Caco-2 (cell line): ENCODE data around the gene TMEM40. TPM values are rescaled to one million over a fixed set of nuclear protein-coding genes. Genes with fewer than 3 reads are reported as not detected.
"Not testable (repeated sequence)": the region's sequence is repeated elsewhere in the genome, so short reads cannot be mapped to it uniquely, and the experiment has no call there.

Experiments
- BruUV-seq: library from RNA; stranded (reverse); fragments of 400-500 nt; replicated peaks from 2 replicates; lab custom pipeline; 2021; lab: Mats Ljungman, UMichigan
- CTCF ChIA-PET: fragments of 300-600 bp; sonication (Branson Sonifier 250); formaldehyde crosslinking; loops from one replicate; lab custom pipeline; 2022; ENCODE audit warnings: antibody characterized with exemption; lab: Charles Lee
- POLR2A ChIA-PET: fragments of 300-600 bp; sonication (Branson Sonifier 250); formaldehyde crosslinking; loops from one replicate; lab custom pipeline; 2022; ENCODE audit warnings: antibody characterized with exemption; lab: Charles Lee
- DNase-seq, 2 experiments: peaks; one replicate each; pipeline versions ENCODE4 v3.0.0 to v3.0.0-alpha.2; 2020 to 2022
- H3K27me3 ChIP-seq: replicated peaks from 2 replicates; pipeline ENCODE4 v1.6.0; 2011; ENCODE audit warnings: low read length; ENCODE audit not compliant: control insufficient read depth, insufficient read depth
- H3K36me3 ChIP-seq: 2 replicates; pipeline ENCODE4 v1.5.1; 2011; ENCODE audit warnings: low read length; ENCODE audit not compliant: control insufficient read depth, insufficient read depth
- H3K4me1 ChIP-seq: fragments of 250-450 bp; sonication (Bioruptor Pico); 2 replicates; pipeline ENCODE4 v1.5.1; 2020; ENCODE audit warnings: mild to moderate bottlenecking
- H3K4me3 ChIP-seq: 2 replicates; pipeline ENCODE4 v1.5.1; 2011; ENCODE audit warnings: low read depth, mild to moderate bottlenecking, control low read depth, low read length
- H3K9me3 ChIP-seq: fragments of 250-450 bp; sonication (Bioruptor Pico); 2 replicates; pipeline ENCODE4 v1.5.1; 2020; ENCODE audit warnings: mild to moderate bottlenecking, moderate library complexity
- H3K27ac Mint-ChIP-seq: one replicate; pipeline ENCODE4 v1.8.0; 2022; ENCODE audit warnings: mixed read lengths; ENCODE audit not compliant: unreplicated experiment
- H3K27me3 Mint-ChIP-seq: one replicate; pipeline ENCODE4 v1.8.0; 2022; ENCODE audit warnings: mixed read lengths; ENCODE audit not compliant: insufficient read depth, unreplicated experiment
- H3K36me3 Mint-ChIP-seq: one replicate; pipeline ENCODE4 v1.8.0; 2022; ENCODE audit warnings: mild to moderate bottlenecking, mixed read lengths; ENCODE audit not compliant: insufficient read depth, unreplicated experiment
- H3K4me1 Mint-ChIP-seq: one replicate; pipeline ENCODE4 v1.8.0; 2022; ENCODE audit warnings: low read depth, mixed read lengths; ENCODE audit not compliant: unreplicated experiment
- H3K4me3 Mint-ChIP-seq: one replicate; pipeline ENCODE4 v1.8.0; 2022; ENCODE audit warnings: mild to moderate bottlenecking, moderate library complexity, mixed read lengths; ENCODE audit not compliant: unreplicated experiment
- H3K9me3 Mint-ChIP-seq: one replicate; pipeline ENCODE4 v1.8.0; 2022; ENCODE audit warnings: mixed read lengths; ENCODE audit not compliant: unreplicated experiment
- CTCF ChIP-seq, 2 experiments: fragments of 200-600 bp in 1 of 2; IDR thresholded peaks; 1 replicate in 1 of 2; 2 replicates in 1 of 2; pipeline versions ENCODE4 v1.5.1 to v1.8.0; 2011 to 2022; ENCODE audit warnings: antibody characterized with exemption in 1 of 2, control low read depth in 1 of 2, inconsistent platforms in 1 of 2, low read depth in 1 of 2, low read length in 1 of 2, mild to moderate bottlenecking in 1 of 2, moderate library complexity in 1 of 2; ENCODE audit not compliant: insufficient read depth in 1 of 2, severe bottlenecking in 1 of 2, unreplicated experiment in 1 of 2
- intact Hi-C: fragments of 100-400 bp; cut with micrococcal nuclease; formaldehyde crosslinking; loops from one replicate; pipeline ENCODE4 v1.10.0; 2022; ENCODE audit not compliant: unreplicated experiment
- total RNA-seq: library from RNA; stranded (reverse); gene quantifications from 2 replicates; pipeline ENCODE4 v1.2.3, GENCODE V29; 2022

TMEM40 gene
- total RNA-seq, 1 experiment from 2014 or later: 0.86 TPM

GRCh38 chr3:12705981-12706380 lies 53.1 kb downstream of the TMEM40 start:
- H3K4me3 Mint-ChIP-seq: no peak overlapping the region
- no peak for DNase-seq
- peaks cover 2% of the 10 kb centered on the region for H3K4me1 Mint-ChIP-seq
- H3K27me3 Mint-ChIP-seq: no peaks in the 10 kb centered on the region
- BruUV-seq: no TSS peak
- peaks cover 31% of the 10 kb centered on the region for H3K4me1 ChIP-seq
- no peaks in the 10 kb centered on the region for H3K9me3 ChIP-seq
- H3K27me3 ChIP-seq: no peaks in the 10 kb centered on the region
- ChIA-PET CTCF (interaction anchor here (1.2 kb wide), 1 partner anchor 104 kb away, joined by 7 read pairs; no protein-coding TSS in a partner anchor), POLR2A (no interaction called here)
- H3K4me3 ChIP-seq: no peak overlapping the region
- intact Hi-C loops: loop anchor here (1.0 to 5.0 kb wide), 4 partner anchors 14 to 106 kb away; partner anchors contain the start of gene RAF1
- peaks cover 2% of the 10 kb centered on the region for H3K36me3 Mint-ChIP-seq
- no peak for TF ChIP-seq CTCF (IDR thresholded peaks at IDR 0.05; ENCODE audit: insufficient read depth in 1 of 2, low read depth in 1 of 2, low read length in 1 of 2, severe bottlenecking in 1 of 2, unreplicated experiment in 1 of 2)
- H3K27ac Mint-ChIP-seq: no peak overlapping the region
- H3K36me3 ChIP-seq: no peaks in the 10 kb centered on the region
- no peaks in the 10 kb centered on the region for H3K9me3 Mint-ChIP-seq

GRCh38 chr3:12705374-12705926 lies 53.6 kb downstream of the TMEM40 start:
- no peaks in the 10 kb centered on the region for H3K9me3 Mint-ChIP-seq
- intact Hi-C loops: loop anchor here (5.0 kb wide), 2 partner anchors 43 to 107 kb away; partner anchors contain the start of gene RAF1
- BruUV-seq: no TSS peak
- TF ChIP-seq CTCF (IDR thresholded peaks at IDR 0.05; ENCODE audit: insufficient read depth in 1 of 2, low read depth in 1 of 2, low read length in 1 of 2, severe bottlenecking in 1 of 2, unreplicated experiment in 1 of 2): no peak
- H3K4me3 Mint-ChIP-seq: no peak overlapping the region
- POLR2A ChIA-PET: no interaction called here
- no peaks in the 10 kb centered on the region for H3K27me3 Mint-ChIP-seq
- peaks cover 7% of the 10 kb centered on the region for H3K4me1 Mint-ChIP-seq
- Histone ChIP-seq H3K4me1 (peaks cover 31% of the 10 kb centered on the region), H3K4me3 (no peak overlapping the region), H3K36me3 (no peaks in the 10 kb centered on the region), H3K27me3 (no peaks in the 10 kb centered on the region), H3K9me3 (no peaks in the 10 kb centered on the region)
- no peak for DNase-seq
- CTCF ChIA-PET: no interaction called here
- no peak overlapping the region for H3K27ac Mint-ChIP-seq
- peaks cover 6% of the 10 kb centered on the region for H3K36me3 Mint-ChIP-seq

- ChIA-PET CTCF (no interaction called here), POLR2A (interaction anchor here (0.7 kb wide), 1 partner anchor 41 kb away, joined by 3 read pairs; no protein-coding TSS in a partner anchor)
- Histone ChIP-seq H3K4me3 (no peak overlapping the region), H3K4me1 (peaks cover 28% of the 10 kb centered on the region), H3K36me3 (no peaks in the 10 kb centered on the region), H3K27me3 (no peaks in the 10 kb centered on the region), H3K9me3 (no peaks in the 10 kb centered on the region)
- TF ChIP-seq CTCF (IDR thresholded peaks at IDR 0.05; ENCODE audit: insufficient read depth in 1 of 2, low read depth in 1 of 2, low read length in 1 of 2, severe bottlenecking in 1 of 2, unreplicated experiment in 1 of 2): no peak
- Mint-ChIP-seq H3K4me3 (no peak overlapping the region), H3K27ac (no peak overlapping the region), H3K27me3 (no peaks in the 10 kb centered on the region), H3K4me1 (peaks cover 7% of the 10 kb centered on the region), H3K9me3 (no peaks in the 10 kb centered on the region), H3K36me3 (peaks cover 6% of the 10 kb centered on the region)
- no peak for DNase-seq
- no TSS peak for BruUV-seq
- intact Hi-C loops: no loop called here
Measured at GRCh38 chr3:12702501-12702900, 56.6 kb downstream of the TMEM40 start.

GRCh38 chr3:12701601-12702000 lies 57.5 kb downstream of the TMEM40 start:
- H3K36me3 Mint-ChIP-seq, BruUV-seq, POLR2A ChIA-PET: not testable (repeated sequence)

More at GRCh38 chr3:12701601-12702000, 57.5 kb downstream of the TMEM40 start:
- intact Hi-C loops, H3K4me3 Mint-ChIP-seq, CTCF ChIA-PET, H3K27me3 ChIP-seq, H3K27me3 Mint-ChIP-seq, H3K27ac Mint-ChIP-seq, H3K4me1 Mint-ChIP-seq, H3K9me3 Mint-ChIP-seq, H3K4me3 ChIP-seq, H3K9me3 ChIP-seq, H3K36me3 ChIP-seq, DNase-seq: not testable (repeated sequence)
- H3K4me1 ChIP-seq: peaks cover 26% of the 10 kb centered on the region
